ACC112 (cell line): Measurements from ENCODE around the gene HBD.

Source experiments
- H2AFZ ChIP-seq: fragments of 200-600 bp; sonication (generic); one replicate; pipeline ENCODE4 v1.6.0; 2017; ENCODE audit warnings: antibody characterized with exemption, low read length; ENCODE audit not compliant: unreplicated experiment
- H3K27ac ChIP-seq: fragments of 200-600 bp; sonication (generic); 2 replicates; pipeline ENCODE4 v1.5.1; 2014; ENCODE audit warnings: low read depth, mild to moderate bottlenecking, antibody characterized with exemption, low read length, moderate library complexity
- H3K27me3 ChIP-seq: fragments of 200-600 bp; sonication (generic); 2 replicates; pipeline ENCODE4 v1.6.1; 2014; ENCODE audit warnings: mild to moderate bottlenecking, antibody characterized with exemption, low read length, moderate library complexity, mixed read lengths; ENCODE audit not compliant: insufficient read depth
- H3K36me3 ChIP-seq: fragments of 200-600 bp; sonication (generic); 2 replicates; pipeline ENCODE4 v1.6.1; 2016; ENCODE audit warnings: mild to moderate bottlenecking, antibody characterized with exemption, low read length, moderate library complexity, mixed read lengths; ENCODE audit not compliant: insufficient read depth
- H3K4me1 ChIP-seq: fragments of 200-600 bp; sonication (generic); one replicate; pipeline ENCODE4 v1.6.1; 2016; ENCODE audit warnings: low read length, mixed read lengths; ENCODE audit not compliant: insufficient read depth, unreplicated experiment, control insufficient read depth
- H3K4me3 ChIP-seq: fragments of 200-600 bp; sonication (generic); 2 replicates; pipeline ENCODE4 v1.5.1; 2014; ENCODE audit warnings: mild to moderate bottlenecking, low read depth, low read length
- H3K79me2 ChIP-seq: fragments of 200-600 bp; sonication (generic); one replicate; pipeline ENCODE4 v1.6.0; 2016; ENCODE audit warnings: low read length; ENCODE audit not compliant: control insufficient read depth, unreplicated experiment, insufficient read depth

The HBD gene

GRCh38 chr11:5232821-5233220, 1.5 kb downstream of the HBD start:
- Histone ChIP-seq H2AFZ (no peak overlapping the region), H3K79me2 (no peaks in the 10 kb centered on the region), H3K4me1 (no peaks in the 10 kb centered on the region), H3K27ac (no peak overlapping the region), H3K36me3 (no peaks in the 10 kb centered on the region), H3K4me3 (no peak overlapping the region), H3K27me3 (no peaks in the 10 kb centered on the region)

GRCh38 chr11:5232176-5232575, 2.1 kb downstream of the HBD start:
- H3K4me1 ChIP-seq: no peaks in the 10 kb centered on the region
- no peak overlapping the region for H2AFZ ChIP-seq
- H3K36me3 ChIP-seq: no peaks in the 10 kb centered on the region
- H3K79me2 ChIP-seq: no peaks in the 10 kb centered on the region
- H3K27me3 ChIP-seq: no peaks in the 10 kb centered on the region
- no peak overlapping the region for H3K27ac ChIP-seq
- H3K4me3 ChIP-seq: no peak overlapping the region

GRCh38 chr11:5231111-5231510, 3.2 kb downstream of the HBD start:
- H3K27ac ChIP-seq: no peak overlapping the region
- no peaks in the 10 kb centered on the region for H3K79me2 ChIP-seq
- no peak overlapping the region for H3K4me3 ChIP-seq
- no peaks in the 10 kb centered on the region for H3K27me3 ChIP-seq
- H2AFZ ChIP-seq: no peak overlapping the region
- no peaks in the 10 kb centered on the region for H3K36me3 ChIP-seq
- H3K4me1 ChIP-seq: no peaks in the 10 kb centered on the region

- H3K27me3 ChIP-seq: no peaks in the 10 kb centered on the region
- no peaks in the 10 kb centered on the region for H3K4me1 ChIP-seq
- no peak overlapping the region for H2AFZ ChIP-seq
- no peak overlapping the region for H3K4me3 ChIP-seq
- H3K79me2 ChIP-seq: no peaks in the 10 kb centered on the region
- no peaks in the 10 kb centered on the region for H3K36me3 ChIP-seq
- H3K27ac ChIP-seq: no peak overlapping the region
These were observed 4.0 kb downstream of the HBD start for GRCh38 chr11:5230266-5230665.

GRCh38 chr11:5229796-5230195, 4.5 kb downstream of the HBD start:
- Histone ChIP-seq H3K36me3 (no peaks in the 10 kb centered on the region), H3K79me2 (no peaks in the 10 kb centered on the region), H3K4me1 (no peaks in the 10 kb centered on the region), H2AFZ (no peak overlapping the region), H3K4me3 (no peak overlapping the region), H3K27me3 (no peaks in the 10 kb centered on the region), H3K27ac (no peak overlapping the region)

GRCh38 chr11:5229356-5229755, 4.9 kb downstream of the HBD start:
- H3K27ac ChIP-seq: no peak overlapping the region
- no peak overlapping the region for H2AFZ ChIP-seq
- H3K4me1 ChIP-seq: no peaks in the 10 kb centered on the region
- H3K27me3 ChIP-seq: no peaks in the 10 kb centered on the region
- H3K36me3 ChIP-seq: no peaks in the 10 kb centered on the region
- H3K4me3 ChIP-seq: no peak overlapping the region
- H3K79me2 ChIP-seq: no peaks in the 10 kb centered on the region

- no peak overlapping the region for H2AFZ ChIP-seq
- no peaks in the 10 kb centered on the region for H3K27me3 ChIP-seq
- H3K79me2 ChIP-seq: no peaks in the 10 kb centered on the region
- no peak overlapping the region for H3K4me3 ChIP-seq
- no peak overlapping the region for H3K27ac ChIP-seq
- no peaks in the 10 kb centered on the region for H3K36me3 ChIP-seq
- H3K4me1 ChIP-seq: no peaks in the 10 kb centered on the region
These were observed 6.2 kb downstream of the HBD start for GRCh38 chr11:5228124-5228523.

- no peaks in the 10 kb centered on the region for H3K79me2 ChIP-seq
- no peaks in the 10 kb centered on the region for H3K4me1 ChIP-seq
- H3K27ac ChIP-seq: no peak overlapping the region
- no peaks in the 10 kb centered on the region for H3K27me3 ChIP-seq
- no peak overlapping the region for H2AFZ ChIP-seq
- no peak overlapping the region for H3K4me3 ChIP-seq
- no peaks in the 10 kb centered on the region for H3K36me3 ChIP-seq
These were observed 6.6 kb downstream of the HBD start for GRCh38 chr11:5227681-5228080.

- Histone ChIP-seq H3K27ac (no peak within 1 kb of the TSS), H3K79me2 (no peaks in the 10 kb centered on the region), H3K27me3 (no peaks in the 10 kb centered on the region), H3K4me3 (no peak within 1 kb of the TSS), H2AFZ (no peak within 1 kb of the TSS), H3K4me1 (no peaks in the 10 kb centered on the region), H3K36me3 (no peaks in the 10 kb centered on the region)
These were observed 7.5 kb downstream of the HBD start, which contains the start of gene HBB for GRCh38 chr11:5226732-5227310. Gene HBB (minus strand): TSS chr11:5227071. CDS start chr11:5227021, 50 bp downstream.

- no peaks in the 10 kb centered on the region for H3K4me1 ChIP-seq
- no peak overlapping the region for H3K4me3 ChIP-seq
- H3K36me3 ChIP-seq: no peaks in the 10 kb centered on the region
- H3K79me2 ChIP-seq: no peaks in the 10 kb centered on the region
- H3K27ac ChIP-seq: no peak overlapping the region
- H2AFZ ChIP-seq: no peak overlapping the region
- no peaks in the 10 kb centered on the region for H3K27me3 ChIP-seq
These were observed 8.8 kb downstream of the HBD start for GRCh38 chr11:5225480-5225871.

- Histone ChIP-seq H3K4me3 (no peak overlapping the region), H3K4me1 (no peaks in the 10 kb centered on the region), H3K27me3 (no peaks in the 10 kb centered on the region), H2AFZ (no peak overlapping the region), H3K36me3 (no peaks in the 10 kb centered on the region), H3K27ac (no peak overlapping the region), H3K79me2 (no peaks in the 10 kb centered on the region)
These were observed 9.5 kb downstream of the HBD start for GRCh38 chr11:5224538-5225479.
